Activated CD8-positive, alpha-beta memory T cell treated with anti-CD3 and anti-CD28 coated beads, Interleukin-2, amount 50 U/mL, for 24 hours (primary cell): Measurements from ENCODE around the gene FSIP1.

Experiments used
- DNase-seq: peaks from one replicate; pipeline ENCODE4 v3.0.0-alpha.2; 2020; ENCODE audit errors: extremely low read depth

The FSIP1 gene

DNA sequence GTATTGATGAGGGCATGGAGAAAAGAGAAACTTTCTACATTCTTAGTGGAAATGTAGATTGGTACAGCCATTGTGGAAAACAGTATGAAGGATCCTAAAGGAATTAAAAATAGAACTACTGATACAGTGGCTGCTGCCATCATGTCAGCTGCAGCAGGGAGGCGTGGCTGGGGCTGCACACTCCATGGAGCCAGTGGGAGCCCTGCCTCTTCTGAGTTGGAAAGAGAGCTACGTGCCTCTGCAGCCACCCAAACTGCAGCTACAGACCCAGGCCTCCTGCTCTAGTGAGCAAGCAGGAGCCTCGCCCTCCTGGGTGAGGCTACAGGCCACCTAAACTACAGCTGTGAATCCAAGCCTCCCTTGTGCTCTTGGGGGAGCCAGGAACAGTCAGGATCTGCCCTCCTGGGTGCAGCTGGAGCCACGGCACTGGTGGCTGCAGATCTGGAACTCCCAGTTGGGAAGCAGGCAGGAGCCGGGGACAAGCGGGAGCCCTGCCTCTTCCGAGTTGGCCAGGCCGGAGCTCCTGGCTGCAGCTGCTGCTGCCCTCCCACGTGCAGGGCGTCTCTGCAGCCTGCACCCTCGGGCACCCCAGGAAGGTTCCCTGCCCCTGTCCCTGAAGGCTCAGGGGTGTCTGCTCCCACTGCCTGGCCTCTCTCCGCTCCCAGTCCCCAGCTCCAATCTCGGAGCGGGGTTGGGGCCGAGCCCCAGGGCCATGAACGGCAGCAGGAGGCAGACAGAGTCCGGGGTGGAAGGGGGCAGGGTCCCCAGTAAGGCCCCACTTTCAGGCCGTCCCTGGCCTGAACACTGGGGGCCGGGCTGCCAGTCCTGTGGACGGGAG is 137.3 kb downstream of the FSIP1 start:
- DNase-seq: no peak

DNA sequence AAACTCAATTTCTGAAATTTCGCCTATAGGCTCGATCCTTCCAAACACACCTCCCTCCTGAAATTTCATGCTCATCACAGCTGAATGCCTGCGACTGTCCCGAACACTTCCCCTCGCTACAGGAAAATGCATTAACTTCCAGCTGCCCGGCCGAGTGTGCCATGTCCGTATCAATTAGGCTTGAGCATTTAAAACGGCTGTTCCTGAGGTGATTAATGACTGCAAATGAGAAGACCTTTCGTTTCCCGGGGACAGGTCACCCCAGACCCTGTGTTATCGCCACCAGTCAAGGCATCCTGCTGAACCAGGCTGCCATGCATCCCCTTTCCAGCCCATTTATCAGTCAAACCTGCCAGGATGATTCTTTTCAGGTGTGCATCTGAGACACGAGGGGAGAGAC is 138.5 kb downstream of the FSIP1 start:
- no peak for DNase-seq

DNA sequence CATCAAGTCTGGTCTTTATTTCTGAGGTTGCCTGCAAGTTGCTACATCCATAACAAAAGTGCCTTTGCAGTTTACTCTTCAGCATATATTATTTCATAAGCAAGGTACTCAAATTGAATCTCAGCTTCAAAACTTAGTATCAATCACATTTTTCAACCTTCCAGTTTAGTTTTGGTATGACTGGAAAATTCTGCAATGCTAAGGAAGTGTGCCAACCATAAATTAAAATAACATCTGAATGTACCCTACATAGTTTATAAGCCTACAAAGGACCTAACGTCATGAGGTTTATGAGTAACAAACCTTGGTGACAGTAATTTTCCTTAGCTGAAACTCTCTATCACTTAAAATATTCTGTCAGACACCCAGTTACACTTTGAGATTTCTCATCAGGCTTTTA is 138.9 kb downstream of the FSIP1 start:
- DNase-seq: no peak

DNA sequence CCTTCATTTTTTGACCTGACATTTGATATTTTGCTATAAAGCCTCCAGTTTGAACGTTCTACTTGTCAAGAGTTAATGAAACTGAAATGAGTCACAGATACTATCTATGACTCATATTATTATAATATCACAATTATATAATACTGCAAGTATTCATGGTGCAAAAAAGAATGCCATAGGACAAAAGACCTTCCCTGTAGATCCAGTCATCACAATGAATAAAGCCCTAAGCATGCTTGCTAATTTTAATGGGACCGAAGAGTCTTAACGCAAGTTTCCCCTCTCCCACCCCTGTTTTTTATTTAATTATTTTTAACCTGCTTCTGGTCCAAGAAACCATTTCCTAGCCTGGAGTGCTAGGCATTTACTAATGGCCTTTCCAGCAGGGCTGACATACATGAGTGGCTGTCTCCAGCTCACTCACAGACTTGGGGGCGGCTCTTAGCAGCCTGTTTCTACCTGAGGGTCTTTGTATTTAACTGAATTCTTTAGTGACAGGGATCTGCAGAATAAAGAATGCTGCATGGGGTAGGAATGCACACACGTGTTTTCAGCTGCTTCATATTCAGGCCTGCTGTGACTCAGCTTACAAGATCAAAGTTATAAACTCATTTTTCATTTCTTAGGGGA is 140.5 kb downstream of the FSIP1 start:
- DNase-seq: no peak

DNA sequence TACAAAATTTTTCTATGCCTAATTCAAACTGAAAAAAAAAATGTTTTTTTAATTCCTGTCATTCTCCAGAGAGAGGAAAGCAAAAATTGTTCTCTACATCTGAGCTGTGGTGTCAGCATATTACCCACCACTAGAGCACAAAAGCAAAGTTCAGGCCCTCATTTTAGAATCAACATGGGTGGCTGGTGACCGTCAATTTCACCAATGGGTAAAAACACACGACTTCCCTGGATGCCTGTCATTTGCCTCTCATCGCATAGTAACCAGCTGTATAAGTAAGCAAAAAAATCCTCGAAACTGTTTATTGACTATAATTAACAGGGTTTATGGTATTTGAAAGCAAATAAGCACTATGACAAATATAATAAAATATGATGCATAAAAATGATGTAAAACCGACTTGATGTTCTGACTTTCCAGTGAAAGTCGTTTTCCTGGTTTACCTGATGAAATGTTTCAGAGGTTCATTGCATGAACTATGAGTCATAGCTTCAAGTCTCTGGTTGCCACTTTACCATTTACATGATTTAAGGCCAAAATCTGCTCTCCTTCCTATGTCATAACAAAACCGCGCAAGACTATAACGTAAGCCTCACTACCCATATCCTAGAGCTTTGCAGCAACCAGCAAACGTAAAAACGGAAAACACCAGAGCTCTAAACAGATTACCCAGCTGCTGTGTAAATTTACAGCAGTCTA is 141.3 kb downstream of the FSIP1 start:
- no peak for DNase-seq

DNA sequence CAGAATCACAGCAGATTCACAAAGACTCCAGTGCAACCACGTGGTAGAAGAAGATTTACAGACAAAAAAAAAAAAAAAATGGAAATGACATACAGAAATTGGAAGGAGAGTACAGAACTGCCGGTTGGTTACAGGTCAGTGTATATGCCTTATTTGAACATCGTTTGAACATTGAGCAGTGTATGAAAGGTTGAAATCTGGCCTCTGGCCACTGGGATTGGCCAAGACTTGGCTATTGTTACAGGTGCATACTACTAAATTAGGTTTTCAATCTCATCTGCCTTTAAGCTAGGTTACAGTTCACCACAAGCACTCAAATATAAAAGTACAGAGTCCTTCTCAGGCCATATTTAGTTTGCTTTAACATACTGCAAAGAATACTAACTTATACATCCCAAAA is 142.0 kb downstream of the FSIP1 start:
- DNase-seq: no peak

DNA sequence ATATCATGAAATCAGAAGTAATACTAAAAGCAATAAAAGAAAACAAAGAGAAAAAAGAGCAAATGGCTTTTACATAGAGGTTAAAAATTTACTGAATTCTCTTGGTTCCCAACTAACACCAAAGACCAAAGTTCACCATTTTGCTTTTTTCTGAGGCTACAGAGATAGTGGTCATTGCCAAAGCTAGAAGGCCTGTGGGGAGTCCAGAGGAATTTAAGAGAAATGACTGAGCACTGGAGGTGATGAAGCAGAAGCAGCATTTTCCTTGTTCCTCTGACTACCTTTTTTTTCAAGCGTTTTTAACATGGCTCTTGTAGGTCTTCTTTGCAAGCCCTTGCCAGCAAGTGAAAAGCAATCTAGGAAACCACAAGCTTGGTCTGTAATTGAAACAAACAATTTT is 143.6 kb downstream of the FSIP1 start:
- DNase-seq: no peak

DNA sequence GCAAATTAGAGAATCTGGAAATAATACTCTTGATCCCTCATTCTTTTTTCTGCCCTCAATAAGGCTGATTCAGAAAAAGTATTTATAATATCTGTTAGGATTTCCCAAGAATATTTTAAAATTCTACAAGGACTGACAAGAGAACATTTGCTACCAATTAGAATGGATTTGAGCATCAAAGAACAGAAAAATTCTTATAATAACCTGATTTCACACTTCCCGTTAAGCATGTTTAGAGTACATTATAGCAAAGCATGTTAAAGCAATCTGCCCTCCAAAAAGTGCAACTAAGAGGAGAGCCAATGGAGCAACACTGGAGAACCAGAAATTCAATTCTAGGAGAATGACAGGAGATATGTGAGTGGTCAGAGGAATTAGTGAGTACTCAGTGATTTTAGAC is 144.6 kb downstream of the FSIP1 start:
- DNase-seq: no peak

DNA sequence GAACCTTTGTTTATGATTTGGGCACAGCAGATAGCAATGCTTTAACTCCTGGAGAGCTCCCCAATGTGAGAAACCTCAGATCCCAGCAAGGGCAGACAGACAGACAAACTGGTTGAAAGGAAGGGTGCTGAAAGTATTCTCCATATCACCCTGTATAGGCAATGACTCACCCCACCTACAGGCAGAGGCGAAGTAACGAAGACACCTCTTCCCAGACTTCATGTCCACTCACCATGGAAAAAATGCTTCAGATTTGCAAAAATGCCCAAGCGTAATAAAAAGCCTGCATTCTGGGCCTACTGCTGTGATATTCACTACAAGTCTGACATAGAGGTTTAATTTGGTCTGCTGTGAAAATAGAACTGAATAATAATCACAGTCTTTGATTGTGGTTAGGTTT is 151.3 kb downstream of the FSIP1 start:
- DNase-seq: no peak

DNA sequence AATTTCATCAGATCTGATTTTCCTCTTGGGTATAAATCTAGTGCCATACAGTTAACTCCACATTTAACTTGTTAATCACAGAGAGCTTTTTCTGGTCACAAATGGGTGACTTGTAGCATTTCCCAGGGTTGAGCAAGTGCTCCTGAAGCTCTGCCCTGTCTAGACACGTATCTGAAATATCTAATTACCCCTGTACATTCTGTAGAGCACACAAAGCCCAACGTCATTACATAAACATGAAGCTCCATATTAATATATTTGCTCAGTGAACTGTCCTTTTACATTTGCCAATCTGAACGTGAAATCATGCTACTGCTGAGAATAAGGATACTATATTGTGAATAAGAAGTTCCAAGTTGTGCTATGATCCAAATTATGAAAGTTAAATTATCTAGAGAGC is 152.7 kb downstream of the FSIP1 start:
- no peak for DNase-seq

DNA sequence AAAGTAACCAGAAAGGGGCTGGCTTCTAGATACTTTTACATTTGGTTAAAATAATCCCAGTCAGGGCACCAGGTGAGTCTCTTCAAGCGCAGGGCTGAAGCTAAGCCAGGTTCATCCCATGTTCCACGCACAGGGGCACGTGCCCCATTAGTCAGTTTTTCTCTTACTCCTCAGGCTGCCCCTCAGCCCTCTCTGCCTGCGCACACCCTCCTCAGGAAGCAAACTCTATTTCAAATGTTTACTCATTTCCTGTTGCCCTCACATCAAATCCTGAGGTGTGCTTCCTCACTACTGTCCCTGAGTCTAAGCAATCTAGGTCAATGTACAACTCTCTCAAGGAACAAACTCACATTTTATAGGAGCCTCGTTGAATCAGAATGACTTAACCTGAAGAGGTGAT is 153.3 kb downstream of the FSIP1 start:
- no peak for DNase-seq

DNA sequence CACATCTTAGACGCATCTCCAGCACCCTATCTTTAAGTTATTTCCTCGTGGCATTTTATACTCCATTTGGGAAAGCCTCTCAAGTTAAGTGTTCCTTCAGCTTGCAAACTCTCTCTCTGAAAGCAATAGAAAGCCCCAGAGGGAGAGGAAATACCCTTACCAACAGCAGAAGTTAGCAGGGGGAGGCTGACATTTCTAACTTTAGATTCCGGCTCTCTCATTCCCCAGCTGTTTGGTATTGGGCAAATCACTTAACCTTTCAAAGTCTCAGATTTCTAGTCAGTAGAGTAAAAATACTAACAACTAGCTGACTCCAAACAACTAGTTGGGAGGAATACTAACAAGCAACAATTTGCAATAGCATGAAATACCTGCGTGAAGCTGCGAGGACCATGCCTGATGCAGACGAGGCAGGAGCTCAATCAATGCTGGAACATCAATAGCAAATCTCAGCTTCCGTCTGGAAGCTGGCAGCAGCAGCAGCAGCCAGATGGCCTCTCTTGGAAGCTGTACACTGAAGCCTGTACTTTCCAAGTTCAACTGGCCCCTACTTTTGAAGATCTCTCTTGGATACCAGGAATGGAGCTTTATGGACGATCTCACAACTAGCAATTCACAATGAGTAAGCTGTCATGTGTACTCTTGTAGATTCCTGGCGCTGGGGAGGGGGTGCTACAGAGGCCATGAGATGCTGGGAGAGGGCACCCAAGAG is 153.9 kb downstream of the FSIP1 start:
- DNase-seq: no peak

DNA sequence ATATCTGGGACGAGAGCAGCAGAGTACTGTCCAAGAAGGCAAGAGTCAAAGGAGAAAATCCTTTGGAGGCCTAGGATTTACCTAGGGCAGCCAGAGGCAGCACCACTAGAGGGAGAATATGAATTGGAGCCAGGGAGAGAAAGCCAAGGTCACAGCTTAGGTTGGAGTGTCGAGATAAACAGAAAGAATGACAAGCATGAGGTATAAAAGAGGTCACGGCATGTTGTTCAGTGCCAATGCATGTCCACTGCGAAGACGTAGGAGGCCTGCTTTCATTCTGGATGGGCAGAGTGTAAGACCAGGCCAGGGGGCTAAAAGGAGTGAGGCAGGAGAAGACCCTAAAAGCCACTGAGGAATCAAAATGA is 154.5 kb downstream of the FSIP1 start:
- DNase-seq: no peak

DNA sequence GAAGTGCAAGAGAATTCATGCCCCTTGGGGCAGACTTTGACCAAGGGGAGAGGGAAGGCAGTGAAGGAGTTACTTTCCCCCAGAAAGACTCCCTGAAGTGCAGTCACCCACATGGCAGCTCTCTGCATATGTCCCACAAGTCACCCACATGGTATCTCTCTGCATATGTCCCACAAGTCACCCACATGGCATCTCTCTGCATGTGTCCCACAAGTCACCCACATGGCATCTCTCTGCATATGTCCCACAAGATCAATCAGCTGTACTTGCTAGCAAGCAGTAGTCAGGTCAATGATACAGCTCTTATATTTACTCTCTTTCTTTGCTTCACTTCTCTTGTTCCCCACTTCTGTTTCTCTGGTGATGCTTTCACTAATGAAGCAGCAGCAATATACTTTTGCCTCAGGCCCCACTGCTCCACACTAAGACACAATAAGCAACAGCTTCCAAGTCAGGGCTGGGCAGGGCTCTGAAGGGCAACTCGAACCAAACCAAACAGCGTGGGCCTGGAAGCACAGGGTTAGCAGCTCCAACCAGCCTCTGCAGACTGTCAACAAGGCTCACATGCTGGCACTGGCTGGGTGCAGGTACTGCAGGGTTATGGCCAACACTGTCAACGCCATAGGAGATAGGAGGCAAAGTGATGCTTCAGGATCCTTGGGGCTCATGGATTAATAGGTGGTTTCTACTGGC is 155.0 kb downstream of the FSIP1 start:
- DNase-seq: no peak

DNA sequence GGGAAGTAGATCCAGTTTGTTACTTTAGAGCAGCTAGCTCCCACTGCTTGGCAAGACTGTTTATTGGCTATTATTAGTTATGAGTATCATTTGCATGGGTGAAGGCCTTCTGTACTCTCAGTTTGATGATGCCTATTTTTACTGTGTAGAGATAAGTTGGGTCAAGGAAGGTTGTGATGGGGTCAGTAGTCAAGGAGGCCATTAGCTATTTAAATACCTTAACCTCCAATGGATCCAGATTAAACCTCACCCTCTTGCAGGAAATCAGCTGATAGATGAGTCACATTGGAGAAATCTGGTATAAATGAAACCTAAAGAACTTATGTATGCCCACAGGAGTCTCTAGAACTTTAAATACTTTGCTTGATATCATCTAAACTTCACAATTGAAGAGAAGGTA is 156.8 kb downstream of the FSIP1 start:
- DNase-seq: no peak

DNA sequence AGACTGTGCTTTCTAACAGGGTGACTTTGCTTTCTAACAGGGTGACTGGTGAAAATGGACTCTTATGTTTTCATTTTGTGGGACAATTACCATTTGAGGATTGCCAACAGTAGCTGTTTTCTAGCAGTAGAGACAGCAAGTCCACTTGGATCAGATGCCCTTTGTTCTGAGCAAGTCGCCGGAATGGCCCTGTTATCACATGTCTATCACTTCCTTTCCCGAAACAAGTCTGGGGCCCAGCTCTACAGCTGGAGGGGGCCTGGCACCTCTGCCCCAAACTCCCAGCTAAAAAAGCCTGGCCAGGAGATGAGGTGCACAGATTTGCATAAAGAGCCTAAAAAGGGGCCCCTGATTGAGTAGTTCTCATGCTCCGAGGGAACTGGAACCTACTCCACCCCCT is 157.2 kb downstream of the FSIP1 start:
- no peak for DNase-seq

DNA sequence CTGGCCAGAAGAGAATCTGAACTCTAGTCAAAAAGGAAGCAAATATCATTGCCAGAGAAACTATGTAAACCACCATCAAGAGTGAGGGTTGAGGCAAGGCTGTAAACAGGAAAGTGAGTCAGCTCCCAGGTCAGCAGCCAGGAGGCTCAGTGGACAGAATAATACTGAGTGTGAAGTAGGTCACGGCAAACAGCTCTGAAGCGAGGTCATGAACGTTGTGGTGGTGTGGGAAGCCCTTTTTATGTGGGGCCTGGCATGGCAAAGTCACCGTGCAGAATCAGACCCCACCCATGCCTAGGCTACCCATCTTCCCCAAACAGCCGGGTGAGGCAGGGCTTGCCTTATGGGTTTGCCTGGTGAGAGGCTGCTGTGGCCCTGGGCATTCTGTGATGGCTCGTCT is 157.8 kb downstream of the FSIP1 start:
- DNase-seq: peak; percentile 32

DNA sequence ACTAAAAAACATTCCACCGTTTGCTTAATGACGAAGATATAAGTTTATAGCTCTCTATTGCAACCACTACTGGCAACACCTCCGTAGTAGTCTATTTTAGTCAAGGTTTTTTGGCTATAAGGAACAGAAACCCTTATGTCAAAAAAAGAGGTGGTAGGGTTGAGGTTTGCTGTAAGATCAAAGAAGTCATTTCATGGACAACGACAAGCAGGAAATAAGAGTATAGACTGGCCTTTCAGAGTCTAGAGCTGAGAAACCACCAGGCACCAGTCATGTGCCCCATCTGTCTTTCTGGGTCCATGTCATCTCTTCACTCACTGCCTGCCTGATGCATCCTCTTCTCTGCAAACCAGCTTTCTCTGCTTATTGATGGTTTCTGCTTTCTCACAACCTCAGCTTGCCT is 159.1 kb downstream of the FSIP1 start:
- DNase-seq: no peak

DNA sequence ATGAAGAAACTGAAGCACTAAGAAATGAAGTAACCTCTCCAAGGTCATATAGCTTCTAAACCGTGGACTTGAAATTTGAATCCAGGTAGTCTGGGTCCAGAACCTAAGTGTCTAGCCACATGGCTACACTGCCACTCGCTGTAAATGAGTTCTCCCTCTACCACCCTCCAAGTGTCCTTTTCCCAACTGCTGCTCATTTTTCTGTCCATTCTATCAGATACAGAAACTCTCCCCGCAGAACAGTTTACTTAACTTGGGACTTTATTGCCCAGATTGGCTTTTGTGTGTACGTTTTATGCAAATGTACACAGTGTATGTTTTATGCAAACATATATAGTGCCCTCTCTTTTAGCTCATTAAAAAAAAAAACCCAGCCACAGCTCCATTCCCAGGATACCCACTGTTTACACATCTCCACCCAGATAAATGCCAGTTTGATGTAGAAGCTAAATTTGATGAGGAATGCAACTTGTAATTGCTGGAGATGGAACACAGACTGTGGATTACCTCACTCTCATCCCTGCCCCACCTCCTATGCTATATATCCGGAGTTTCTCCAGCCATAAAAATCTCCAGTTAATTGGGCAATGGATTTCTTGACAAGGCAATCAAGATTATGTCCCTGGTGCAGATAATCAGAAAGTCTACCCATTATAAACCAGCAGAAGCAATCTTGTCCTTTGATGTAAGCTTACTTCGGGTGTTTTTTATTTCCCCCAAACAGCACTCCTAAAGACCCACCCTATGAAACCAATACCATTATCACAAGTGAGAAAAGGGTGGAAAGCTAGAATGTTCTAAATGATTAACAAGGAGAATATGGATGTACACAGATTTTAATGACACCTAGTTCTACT is 159.8 kb downstream of the FSIP1 start:
- no peak for DNase-seq

DNA sequence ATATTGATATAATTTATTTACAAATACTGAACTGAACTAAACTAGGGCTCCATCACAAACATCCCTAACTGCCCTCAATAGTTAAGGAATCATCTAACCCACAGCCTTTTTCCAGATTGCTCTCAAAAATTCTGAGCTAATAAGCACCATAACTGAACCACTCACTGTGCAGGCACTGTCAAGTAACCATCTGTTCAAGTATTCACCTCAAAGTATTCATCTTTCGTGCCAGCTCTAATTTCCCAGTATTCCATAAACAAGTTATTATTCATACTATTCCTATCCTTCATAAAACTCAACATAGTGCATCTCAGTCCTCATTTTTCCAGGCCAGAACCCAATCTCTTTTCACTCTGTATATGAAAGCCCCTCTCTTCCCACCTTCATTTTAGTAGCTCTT is 160.7 kb downstream of the FSIP1 start:
- DNase-seq: no peak

DNA sequence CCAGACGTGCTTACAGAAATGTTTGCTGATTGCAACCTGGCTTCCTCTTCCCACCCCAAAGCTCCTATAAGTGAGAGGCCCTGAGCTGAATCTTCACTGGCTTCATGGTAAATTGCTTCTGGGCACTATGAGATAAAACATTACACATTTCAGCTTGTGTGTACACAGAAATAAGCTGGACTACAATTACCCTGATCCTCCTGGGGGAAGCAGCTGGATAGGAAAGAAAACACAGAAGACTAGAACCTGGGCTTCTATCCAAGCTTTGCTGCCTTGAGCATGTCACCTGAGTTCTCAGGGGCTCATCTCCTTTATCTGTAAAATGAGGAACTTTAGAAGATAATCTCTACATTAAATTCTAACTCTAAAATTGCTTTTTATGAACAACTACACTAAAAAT is 161.4 kb downstream of the FSIP1 start:
- no peak for DNase-seq
